ENCODE results near the gene HOOK2. TPM values are rescaled to one million over a fixed set of nuclear protein-coding genes. Genes with fewer than 3 reads are reported as not detected.

HOOK2 gene
- total RNA-seq, 1 experiment from 2014 or later = 96.3 TPM

GRCh38 chr19:12787458-12787857 lies 12.1 kb upstream of the HOOK2 start (continued):
- TF ChIP-seq REST (IDR thresholded peaks at IDR 0.05; ENCODE audit: low read depth) = no peak
- no peak for TF ChIP-seq RAD21 (IDR thresholded peaks at IDR 0.05; ENCODE audit: low read depth)
- no peak for TF ChIP-seq CBX3 (IDR thresholded peaks at IDR 0.05; ENCODE audit: low read depth)
- no peak for TF ChIP-seq ZNF274 (IDR thresholded peaks at IDR 0.05; ENCODE audit: low read depth, low read length)
- no peak for TF ChIP-seq SP1 (IDR thresholded peaks at IDR 0.05; ENCODE audit: low read depth)
- no peak for TF ChIP-seq EGR1 (IDR thresholded peaks at IDR 0.05; ENCODE audit: low read depth)
- TF ChIP-seq MAX (IDR thresholded peaks at IDR 0.05) = no peak

GRCh38 chr19:12786952-12787351 lies 11.6 kb upstream of the HOOK2 start:
- no peak overlapping the region for H3K4me3 ChIP-seq (replicated peaks in 1 of 2; ENCODE audit: low read depth in 1 of 2, low read length in 2 of 2)
- H3K27ac ChIP-seq (ENCODE audit: low read depth, low read length) = peak overlapping the region; percentile 89
- H3K9ac ChIP-seq (ENCODE audit: low read length) = peak overlapping the region; percentile 54
- ChIA-PET RAD21 (ENCODE audit: low non-redundant PET in 1 of 2, low total read pairs in 2 of 2, uncharacterized antibody in 2 of 2, unreplicated experiment in 2 of 2) (no interaction called here), POLR2A (interaction anchor here (0.6 to 1.2 kb wide), 3 partner anchors 9 to 1542 kb away, joined by 3 read pairs; no protein-coding TSS in a partner anchor), CTCF (interaction anchor here (1.4 to 7.4 kb wide), 2 partner anchors 9 to 11 kb away, joined by 3 to 88 read pairs; partner anchors contain the start of gene HOOK2)
- peaks cover 6% of the 10 kb centered on the region for H3K79me2 ChIP-seq (ENCODE audit: insufficient read depth, low read length)
- DNase-seq (ENCODE audit: low read depth, low spot score) = no peak
- peaks cover 76 to 95% of the 10 kb centered on the region in 2 experiments for H3K4me1 ChIP-seq (ENCODE audit: control insufficient read depth in 1 of 2, insufficient read depth in 2 of 2, low read length in 2 of 2)
- ATAC-seq = no peak
- no TSS peak for BruUV-seq (replicated peaks)
- no peaks in the 10 kb centered on the region for H3K36me3 ChIP-seq (ENCODE audit: control insufficient read depth in 1 of 2, insufficient read depth in 2 of 2, low read length in 2 of 2)
- peak overlapping the region; percentile 61 for H3K4me2 ChIP-seq (ENCODE audit: low read length)
- H3K9me2 ChIP-seq (ENCODE audit: insufficient read depth) = no peaks in the 10 kb centered on the region
- intact Hi-C loops (cut with micrococcal nuclease) = no loop called here
- no peaks in the 10 kb centered on the region for H4K20me1 ChIP-seq (ENCODE audit: insufficient read depth)
- no peaks in the 10 kb centered on the region for H3K9me3 ChIP-seq (ENCODE audit: control insufficient read depth in 1 of 2, insufficient read depth in 1 of 2, low read depth in 1 of 2, low read length in 2 of 2)
- no peak overlapping the region for H2AFZ ChIP-seq (ENCODE audit: low read depth, low read length, poor library complexity, severe bottlenecking)
- no peaks in the 10 kb centered on the region for H3K27me3 ChIP-seq (ENCODE audit: insufficient read depth, low read length)
- TF ChIP-seq ELF1 (IDR thresholded peaks at IDR 0.05; ENCODE audit: borderline replicate concordance, low read depth) (no peak), YY1 (IDR thresholded peaks at IDR 0.05; ENCODE audit: extremely low read depth, insufficient replicate concordance, low read depth, low read length) (no peak), EGR1 (IDR thresholded peaks at IDR 0.05; ENCODE audit: low read depth) (no peak), POLR2A (IDR thresholded peaks at IDR 0.05; ENCODE audit: borderline replicate concordance, extremely low read depth, insufficient read depth, insufficient read length) (no peak), CBX3 (IDR thresholded peaks at IDR 0.05; ENCODE audit: low read depth) (no peak), EZH2 (IDR thresholded peaks at IDR 0.05) (no peak), RAD21 (IDR thresholded peaks at IDR 0.05; ENCODE audit: low read depth) (no peak), EZH2phosphoT487 (IDR thresholded peaks at IDR 0.05; ENCODE audit: borderline replicate concordance) (no peak), SIN3A (IDR thresholded peaks at IDR 0.05; ENCODE audit: low read depth) (no peak), CEBPB (IDR thresholded peaks at IDR 0.05; ENCODE audit: low read depth) (no peak), SP1 (IDR thresholded peaks at IDR 0.05; ENCODE audit: low read depth) (no peak), REST (IDR thresholded peaks at IDR 0.05; ENCODE audit: low read depth) (no peak), TCF7L2 (IDR thresholded peaks at IDR 0.05; ENCODE audit: borderline replicate concordance, extremely low read depth, insufficient read depth, insufficient read length) (no peak), ATF3 (IDR thresholded peaks at IDR 0.05) (no peak), FOSL1 (IDR thresholded peaks at IDR 0.05; ENCODE audit: low read depth) (no peak), POLR2AphosphoS5 (IDR thresholded peaks at IDR 0.05; ENCODE audit: low read depth, low read length) (no peak)

All from HCT116 (cell line).